GM12878 (cell line): ENCODE measurements around the gene SDS. TPM values are rescaled to one million over a fixed set of nuclear protein-coding genes. Genes with fewer than 3 reads are reported as not detected.

Source experiments
- ATAC-seq: fragments of 200-7000 bp; cut with Tn5 transposase; 3 replicates; pipeline ENCODE4 v1.9.1; 2020; ENCODE audit warnings: mild to moderate bottlenecking, moderate library complexity
- BruUV-seq: library from RNA; stranded (reverse); fragments of 400-500 nt; replicated peaks from 2 replicates; lab custom pipeline; 2021; lab: Mats Ljungman, UMichigan
- CTCF ChIA-PET: fragments of 300-600 bp; sonication (Branson Sonifier 250); formaldehyde crosslinking; extraction: SDS; loops from one replicate; lab custom pipeline; 2021; ENCODE audit warnings: inconsistent platforms; lab: Yijun Ruan, JAX
- POLR2A ChIA-PET: fragments of 350-600 bp; formaldehyde crosslinking; extraction: SDS; loops from one replicate; lab custom pipeline; 2021; ENCODE audit warnings: inconsistent platforms; lab: Charles Lee
- RAD21 ChIA-PET: fragments of 300-600 bp; sonication (Branson Sonifier 250); formaldehyde crosslinking; loops from one replicate; lab custom pipeline; 2023; ENCODE audit warnings: antibody characterized with exemption; ENCODE audit not compliant: unreplicated experiment; lab: Charles Lee
- SMC1A ChIA-PET: fragments of 300-600 bp; sonication (Branson Sonifier 250); formaldehyde crosslinking; loops from one replicate; lab custom pipeline; 2023; ENCODE audit not compliant: unreplicated experiment, uncharacterized antibody; lab: Charles Lee
- DNase-seq: peaks from one replicate; pipeline ENCODE4 v3.0.0-alpha.2; 2011; ENCODE audit warnings: low read depth, low spot score
- FAIRE-seq: peaks from 3 replicates; lab custom pipeline; 2011; peaks lifted over from hg19 to GRCh38; lab: Jason Lieb, UNC
- H2AFZ ChIP-seq: 2 replicates; pipeline ENCODE4 v1.6.0; 2011; ENCODE audit warnings: low read depth, low read length, control low read depth; ENCODE audit not compliant: control insufficient read depth
- H3K27ac ChIP-seq: 2 replicates; pipeline ENCODE4 v1.5.1; 2011; ENCODE audit warnings: control low read depth; ENCODE audit not compliant: control insufficient read depth, insufficient read depth
- H3K27me3 ChIP-seq, 2 experiments: replicated peaks in 1 of 2; 2 replicates each; pipeline versions ENCODE4 v1.6.0 to v1.6.1; 2011; ENCODE audit warnings: low read length in 1 of 2; ENCODE audit not compliant: control insufficient read depth in 2 of 2, insufficient read depth in 2 of 2
- H3K36me3 ChIP-seq, 2 experiments: 2 replicates each; pipeline ENCODE4 v1.5.1; 2011; ENCODE audit warnings: low read length in 1 of 2; ENCODE audit not compliant: control insufficient read depth in 2 of 2, insufficient read depth in 2 of 2
- H3K4me1 ChIP-seq: 2 replicates; pipeline ENCODE4 v1.6.1; 2011; ENCODE audit warnings: mild to moderate bottlenecking, low read length, moderate library complexity, mixed read lengths; ENCODE audit not compliant: control insufficient read depth, insufficient read depth
- H3K4me2 ChIP-seq: 2 replicates; pipeline ENCODE4 v1.6.0; 2011; ENCODE audit warnings: control low read depth; ENCODE audit not compliant: control insufficient read depth, insufficient read depth
- H3K4me3 ChIP-seq: fragments of 200-600 bp; sonication (generic); 2 replicates; pipeline ENCODE4 v1.5.1; 2016
- H3K79me2 ChIP-seq: 2 replicates; pipeline ENCODE4 v1.6.0; 2011; ENCODE audit warnings: low read length; ENCODE audit not compliant: control insufficient read depth, insufficient read depth
- H3K9ac ChIP-seq: 2 replicates; pipeline ENCODE4 v1.8.0; 2011; ENCODE audit warnings: low read length, control low read depth, mixed read lengths; ENCODE audit not compliant: control insufficient read depth, insufficient read depth
- H3K9me3 ChIP-seq: replicated peaks from 3 replicates; pipeline ENCODE4 v1.5.1; 2011; ENCODE audit warnings: mild to moderate bottlenecking, low read length; ENCODE audit not compliant: control insufficient read depth, insufficient read depth
- H4K20me1 ChIP-seq: 2 replicates; pipeline ENCODE4 v1.6.0; 2011; ENCODE audit not compliant: control insufficient read depth, insufficient read depth
- BACH1 ChIP-seq: fragments of 450-650 bp; IDR thresholded peaks from 2 replicates; pipeline ENCODE4 v1.6.1; 2017; ENCODE audit warnings: mild to moderate bottlenecking, borderline replicate concordance
- BCL3 ChIP-seq: IDR thresholded peaks from 2 replicates; pipeline ENCODE4 v1.6.1; 2011; ENCODE audit warnings: borderline replicate concordance, low read depth, mild to moderate bottlenecking, moderate library complexity, low read length; ENCODE audit not compliant: insufficient read depth, poor library complexity, severe bottlenecking
- CHD4 ChIP-seq: fragments of 200-600 bp; sonication (generic); IDR thresholded peaks from 2 replicates; pipeline ENCODE4 v1.6.1; 2016; ENCODE audit warnings: mild to moderate bottlenecking
- IKZF1 ChIP-seq: fragments of 450-650 bp; conservative IDR thresholded peaks from 2 replicates; pipeline ENCODE4 v1.6.1; 2017; ENCODE audit warnings: antibody characterized with exemption, mild to moderate bottlenecking
- NR2C2 ChIP-seq: IDR thresholded peaks from 2 replicates; pipeline ENCODE4 v1.6.1; 2011; ENCODE audit warnings: borderline replicate concordance, low read depth; ENCODE audit not compliant: control insufficient read depth, insufficient read length
- NR2F1 ChIP-seq: fragments of 450-650 bp; conservative IDR thresholded peaks from 2 replicates; pipeline ENCODE4 v1.6.1; 2017; ENCODE audit warnings: mild to moderate bottlenecking
- TCF7 ChIP-seq: IDR thresholded peaks from 2 replicates; pipeline ENCODE4 v1.6.1; 2014; ENCODE audit warnings: antibody characterized with exemption, borderline replicate concordance
- WRNIP1 ChIP-seq: IDR thresholded peaks from 2 replicates; pipeline ENCODE4 v1.6.1; 2011; ENCODE audit warnings: low read depth, low read length, improper control_type of control experiment, borderline replicate concordance
- WGBS: methylation state at CpG from one replicate; pipeline ENCODE4 v1.1.6; 2016; ENCODE audit warnings: low lambda C conversion rate; ENCODE audit not compliant: insufficient replicate concordance, insufficient coverage; ENCODE audit errors: missing lambda C conversion rate; 5-methylcytosine and 5-hydroxymethylcytosine counted together
- in situ Hi-C: fragments of 300-500 bp; cut with MboI; formaldehyde crosslinking; loops from 9 replicates; pipeline ENCODE4 v1.14.3; 2018; ENCODE audit warnings: mixed read lengths
- intact Hi-C: fragments of 100-400 bp; cut with micrococcal nuclease; formaldehyde crosslinking; loops from one replicate; pipeline ENCODE4 v1.14.2; 2022; ENCODE audit not compliant: unreplicated experiment
- polyA plus RNA-seq, 11 experiments: library from polyadenylated mRNA; depleted of rRNA in 4 of 11; unstranded in 6 of 11; stranded (reverse) in 5 of 11; fragments of >200 nt; fragmentation: Nextera tagmentation in 4 of 11; fragmentation: Illumina TruSeq in 1 of 11; extraction: Ambion mirVana in 4 of 11; extraction: Trizol in 1 of 11; gene quantifications; 1 replicate in 1 of 11; 2 replicates in 10 of 11; pipeline versions ENCODE4 v1.2.1 to v1.2.3, GENCODE V29; 2011 to 2016; ENCODE audit warnings: inconsistent platforms in 2 of 11, missing spikeins in 2 of 11, low read depth in 1 of 11
- total RNA-seq, 4 experiments: library from RNA; depleted of rRNA in 3 of 4; stranded (reverse); fragments of >200 nt in 3 of 4; fragmentation: Illumina TruSeq in 1 of 4; extraction: Trizol in 1 of 4; gene quantifications; 2 replicates each; pipeline versions ENCODE4 v1.2.1 to v1.2.3, GENCODE V29; 2013 to 2021

Gene SDS
- total and polyA plus RNA-seq, 10 of the 15 experiments (the other 5 are each of a cell fraction or from before 2014, with no cell fraction given), result 0.18 TPM; not detected in 9

DNA sequence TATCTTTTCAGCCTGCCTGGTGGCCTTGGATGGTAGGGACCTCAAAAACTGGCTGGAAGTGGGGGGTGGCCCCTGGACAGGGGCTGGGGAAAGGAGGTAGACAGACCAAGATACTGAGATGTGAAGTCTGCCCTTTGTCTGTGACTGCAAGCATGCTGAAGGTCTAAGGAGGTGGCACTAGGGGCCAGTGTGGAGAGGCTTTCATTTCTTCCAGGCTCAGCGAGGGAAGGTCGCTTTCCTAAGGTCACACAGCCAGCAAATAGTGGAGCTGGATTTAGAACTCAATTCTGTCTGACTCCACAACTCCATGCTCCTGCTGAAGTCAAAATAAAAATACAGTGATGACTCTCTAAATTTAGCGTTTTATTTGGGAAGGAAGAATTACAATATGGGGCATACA lies 56.6 kb downstream of the SDS start (continued):
- TF ChIP-seq WRNIP1 (no peak), CHD4 (no peak), TCF7 (no peak), IKZF1 (no peak)

DNA sequence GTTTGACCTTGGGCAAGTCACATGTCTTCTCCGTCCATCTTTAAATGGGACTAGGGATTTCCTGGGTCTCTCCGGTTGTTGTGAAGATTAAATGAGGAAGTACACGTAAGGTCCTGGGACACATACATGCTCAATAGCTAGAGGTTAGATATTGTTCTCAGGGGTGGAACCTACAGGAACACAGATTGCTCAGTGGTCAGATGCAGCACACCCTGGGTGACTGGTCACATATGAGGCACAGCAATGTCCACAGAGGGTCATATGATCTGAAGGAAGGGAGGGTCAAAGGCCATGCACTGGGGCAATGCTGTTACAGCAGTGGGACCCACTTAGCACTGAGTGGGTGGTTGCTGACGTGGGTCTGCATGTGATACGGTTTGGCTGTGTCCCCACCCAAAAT lies 57.3 kb downstream of the SDS start:
- intact Hi-C loops, result no loop called here
- H3K27me3 ChIP-seq, result no peaks in the 10 kb centered on the region; a peak in 2 of 4 replicates
- no peaks in the 10 kb centered on the region for H3K9me3 ChIP-seq
- ChIA-PET SMC1A (interaction anchor here (0.6 to 1.0 kb wide), 2 partner anchors 11 to 149 kb away, joined by 3 read pairs; partner anchors contain the start of gene SLC8B1), CTCF (interaction anchor here (0.5 to 1.2 kb wide), 2 partner anchors 11 to 78 kb away, joined by 3 read pairs; no protein-coding TSS in a partner anchor), POLR2A (interaction anchor here (1.2 kb wide), 1 partner anchor 11 kb away, joined by 5 read pairs; the partner anchor contains the start of gene SLC8B1), RAD21 (no interaction called here)
- H3K36me3 ChIP-seq, result no peaks in the 10 kb centered on the region
- TF ChIP-seq BCL3 (no peak), BACH1 (no peak), NR2F1 (0 out of 2 replicates have a peak, but pooled peaks have one; percentile 51), NR2C2 (peak; percentile 25)
- in situ Hi-C loops, result no loop called here
- no peak overlapping the region for H3K9ac ChIP-seq
- H3K4me2 ChIP-seq, result no peak overlapping the region
- no peak overlapping the region for H3K4me3 ChIP-seq
- FAIRE-seq (no peak), ATAC-seq (peak; percentile 66), DNase-seq (no peak)
- no peaks in the 10 kb centered on the region for H4K20me1 ChIP-seq
- WGBS, result 44% methylated on average over 5 of the region's 5 CpGs
- no peaks in the 10 kb centered on the region for H3K79me2 ChIP-seq
- H3K4me1 ChIP-seq, result no peaks in the 10 kb centered on the region; the same call in 1 of the 2 replicates
- BruUV-seq, result no TSS peak
- no peak overlapping the region for H3K27ac ChIP-seq
- H2AFZ ChIP-seq, result no peak overlapping the region
